ENCODE measurements around the gene OR2J3.
"Not testable (repeated sequence)": the region's sequence is repeated elsewhere in the genome, so short reads cannot be mapped to it uniquely, and the experiment has no call there.

Gene OR2J3

GRCh38 chr6:29107758-29108157 lies at the start of gene OR2J3:
Gene OR2J3 (plus strand): TSS chr6:29108058. CDS start chr6:29111891, 3,833 bp downstream.
- no peak for DNase-seq (ENCODE audit: low read depth in 3 of 3)

DNA sequence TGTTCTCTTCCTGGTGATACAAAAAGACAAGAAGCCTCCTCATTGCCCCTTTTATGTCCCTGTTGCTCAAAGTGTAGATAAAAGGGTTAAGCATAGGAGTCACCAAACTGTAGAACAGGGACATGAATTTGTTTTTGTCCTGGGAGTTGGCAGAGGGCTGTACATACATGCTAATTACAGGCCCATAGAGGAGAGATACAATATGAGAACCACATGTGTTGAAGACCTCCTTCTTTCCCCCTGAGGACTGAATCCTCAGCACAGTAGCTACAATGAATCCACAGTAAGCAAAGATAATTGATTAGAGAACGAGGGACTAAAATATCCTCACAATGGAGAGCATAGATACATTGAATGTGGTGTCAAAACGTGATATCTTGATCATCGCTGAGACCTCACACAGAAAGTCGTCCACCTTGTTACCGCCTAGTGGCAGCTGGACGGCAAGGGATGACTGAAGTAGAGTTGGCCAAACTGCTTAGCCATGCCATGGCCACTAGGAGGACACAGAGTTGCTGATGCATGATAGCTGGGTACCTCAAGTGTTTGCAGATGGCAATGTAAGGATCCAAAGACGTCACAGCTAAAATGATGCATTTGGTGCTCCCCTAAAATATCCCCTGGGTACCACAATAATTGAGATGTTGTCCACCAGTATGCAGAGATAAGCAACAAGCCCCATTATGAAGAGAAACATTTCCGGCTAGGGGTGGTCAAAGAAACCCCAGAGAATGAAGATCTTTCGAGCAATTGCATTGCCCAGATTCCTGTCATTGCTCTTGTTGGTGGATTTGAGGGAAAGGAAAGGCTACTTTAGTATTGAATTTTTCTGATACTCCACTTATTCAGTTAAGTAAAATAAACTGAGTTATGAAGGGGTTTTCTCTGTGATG lies 35.8 kb upstream of the OR2J3 start:
- no peak for DNase-seq (ENCODE audit: low read depth in 3 of 3)

DNA sequence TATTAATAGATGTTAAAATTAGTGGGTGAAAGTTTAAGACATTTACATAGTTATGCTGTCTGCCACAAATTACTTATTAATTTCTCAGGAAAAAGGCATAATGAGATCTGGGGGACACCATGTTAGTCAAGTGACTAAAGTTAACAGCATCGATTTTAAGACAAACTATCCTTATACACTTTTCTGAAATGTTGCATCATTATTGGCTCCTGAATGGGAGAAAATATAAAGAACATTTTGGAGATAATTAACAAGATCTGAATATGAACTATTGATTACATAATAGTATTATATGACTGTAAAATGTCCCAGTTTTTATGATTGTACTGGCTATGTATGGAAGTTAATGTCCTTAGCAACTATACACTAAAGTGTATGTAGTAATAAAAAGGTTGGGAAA lies 28.7 kb upstream of the OR2J3 start:
- no peak for DNase-seq (ENCODE audit: low read depth in 3 of 3)

DNA sequence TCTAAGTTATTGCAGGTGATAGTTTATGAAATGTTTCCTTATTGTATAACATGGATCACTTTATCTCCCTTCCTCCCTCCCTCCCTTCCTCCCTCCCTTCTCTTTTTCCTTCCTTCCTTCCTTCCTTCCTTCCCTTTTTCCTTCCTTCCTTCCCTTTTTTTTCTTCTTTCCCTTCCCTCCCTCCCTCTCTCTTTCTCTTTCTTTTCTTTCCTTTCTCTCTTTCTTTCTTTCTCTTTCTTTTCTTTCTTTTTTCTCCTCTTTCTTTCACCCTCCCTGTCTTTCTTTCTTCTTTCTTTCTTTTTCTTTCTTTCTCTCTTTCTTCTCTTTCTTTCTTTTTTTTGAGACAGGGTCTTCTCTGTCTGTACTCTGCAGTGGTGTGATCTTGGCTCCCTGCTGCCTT lies 26.5 kb upstream of the OR2J3 start:
- no peak for DNase-seq (ENCODE audit: low read depth in 3 of 3)

DNA sequence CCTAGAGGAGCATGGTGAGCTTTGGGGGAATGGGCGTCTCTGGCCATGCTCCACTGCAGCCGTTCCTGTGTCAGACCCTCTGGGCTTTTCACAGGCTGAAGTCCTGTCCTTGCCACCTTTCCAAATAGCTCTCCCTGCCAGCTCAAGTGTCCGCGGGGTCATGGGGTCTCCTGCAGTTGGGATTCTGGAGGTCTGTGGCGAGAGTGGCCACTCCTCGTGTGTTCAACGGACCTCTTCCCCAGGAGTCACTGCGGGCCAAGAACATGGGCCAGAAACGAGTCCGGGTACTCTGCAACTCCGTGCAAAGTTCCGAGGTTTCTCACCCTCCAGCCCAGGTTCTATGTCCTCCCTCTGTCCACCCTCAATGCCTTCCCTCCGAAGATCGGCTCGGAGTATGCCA lies 25.4 kb upstream of the OR2J3 start:
- DNase-seq (ENCODE audit: low read depth in 3 of 3): no peak

DNA sequence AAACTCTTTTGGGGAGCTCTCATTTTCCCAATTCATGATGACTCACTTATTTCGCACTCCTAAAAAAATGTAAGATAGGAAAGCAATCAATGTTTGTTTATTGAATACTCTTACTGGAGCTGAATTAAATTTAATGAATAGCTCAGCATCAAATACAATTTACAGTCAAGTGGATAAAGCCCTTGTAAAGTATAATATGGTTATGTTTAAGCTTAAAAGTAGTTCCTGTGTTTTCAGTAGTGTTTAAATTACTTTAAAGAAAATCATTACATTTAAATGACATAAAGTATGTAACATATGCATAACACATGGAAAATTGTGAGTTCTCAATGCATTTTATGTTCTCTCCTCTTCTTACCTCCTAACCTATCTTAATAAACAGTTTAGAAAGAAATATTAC lies 20.6 kb upstream of the OR2J3 start, which contains the start of gene OR2B3:
OR2B3 (minus strand) TSS at position 101 of the 400 bp plus-strand sequence; CDS start at position 36, 65 bp downstream.
- DNase-seq (ENCODE audit: low read depth in 3 of 3): no peak

GRCh38 chr6:29092957-29093356 lies 14.9 kb upstream of the OR2J3 start:
- DNase-seq (ENCODE audit: low read depth in 3 of 3): no peak

DNA sequence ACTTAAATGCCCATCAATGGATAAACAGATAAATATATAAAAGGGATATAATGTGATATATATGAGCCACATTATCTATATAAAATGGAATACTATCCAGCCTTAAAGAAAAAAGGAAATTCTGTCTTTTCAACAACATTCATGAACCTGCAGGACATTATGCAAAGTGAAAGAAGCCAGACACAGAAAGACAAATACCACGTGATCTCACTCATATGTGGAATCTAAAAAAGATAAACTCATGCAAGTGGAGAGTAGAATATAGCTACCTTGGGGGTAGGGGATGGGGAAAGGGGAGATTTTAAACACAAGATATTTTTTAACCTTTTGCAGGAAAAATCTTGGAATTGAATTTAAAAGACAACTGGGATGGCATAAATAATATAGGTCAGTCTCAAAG lies 10.1 kb upstream of the OR2J3 start:
- no peak for DNase-seq (ENCODE audit: low read depth in 3 of 3)

DNA sequence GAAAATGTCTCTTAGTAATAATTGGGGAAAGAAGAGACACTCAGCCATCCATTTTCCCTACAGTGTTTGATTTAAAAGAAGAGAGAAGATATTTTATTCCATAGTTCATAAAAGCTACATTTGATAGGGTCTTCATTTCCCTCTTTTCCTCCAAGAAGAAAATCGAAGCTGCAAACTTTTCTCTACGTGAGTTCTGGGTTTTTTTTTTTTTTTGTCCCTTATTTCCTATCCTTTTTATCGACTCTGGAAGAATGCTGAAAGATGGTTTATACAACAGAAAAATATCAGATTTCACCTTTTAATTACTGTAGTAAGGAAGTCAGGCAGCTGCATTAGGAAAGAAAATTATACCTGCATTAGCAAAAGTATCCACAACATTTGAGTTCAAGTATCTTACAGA lies 8.7 kb upstream of the OR2J3 start, which contains the start of gene OR2J1:
OR2J1 (plus strand) TSS at position 301 of the 400 bp plus-strand sequence. CDS start 1,453 bp downstream, outside the sequence.
- DNase-seq (ENCODE audit: low read depth in 3 of 3): no peak

- no peak for DNase-seq (ENCODE audit: low read depth in 3 of 3)
These were observed 4.3 kb downstream of the OR2J3 start for GRCh38 chr6:29112135-29112534.

DNA sequence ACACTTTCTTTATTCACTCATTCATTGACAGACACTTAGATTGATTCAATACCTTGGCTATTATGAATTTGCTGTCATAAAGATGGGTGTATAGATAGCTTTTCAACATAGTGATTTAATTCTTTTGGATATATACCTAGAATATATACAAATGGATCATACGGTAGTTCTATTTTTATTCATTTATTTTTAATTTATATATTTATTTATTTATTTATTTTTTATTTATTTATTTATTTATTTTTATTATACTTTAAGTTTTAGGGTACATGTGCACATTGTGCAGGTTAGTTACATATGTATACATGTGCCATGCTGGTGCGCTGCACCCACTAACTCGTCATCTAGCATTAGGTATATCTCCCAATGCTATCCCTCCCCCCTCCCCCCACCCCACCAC lies 7.1 kb downstream of the OR2J3 start:
- not testable (repeated sequence) for DNase-seq (ENCODE audit: low read depth in 3 of 3)

DNA sequence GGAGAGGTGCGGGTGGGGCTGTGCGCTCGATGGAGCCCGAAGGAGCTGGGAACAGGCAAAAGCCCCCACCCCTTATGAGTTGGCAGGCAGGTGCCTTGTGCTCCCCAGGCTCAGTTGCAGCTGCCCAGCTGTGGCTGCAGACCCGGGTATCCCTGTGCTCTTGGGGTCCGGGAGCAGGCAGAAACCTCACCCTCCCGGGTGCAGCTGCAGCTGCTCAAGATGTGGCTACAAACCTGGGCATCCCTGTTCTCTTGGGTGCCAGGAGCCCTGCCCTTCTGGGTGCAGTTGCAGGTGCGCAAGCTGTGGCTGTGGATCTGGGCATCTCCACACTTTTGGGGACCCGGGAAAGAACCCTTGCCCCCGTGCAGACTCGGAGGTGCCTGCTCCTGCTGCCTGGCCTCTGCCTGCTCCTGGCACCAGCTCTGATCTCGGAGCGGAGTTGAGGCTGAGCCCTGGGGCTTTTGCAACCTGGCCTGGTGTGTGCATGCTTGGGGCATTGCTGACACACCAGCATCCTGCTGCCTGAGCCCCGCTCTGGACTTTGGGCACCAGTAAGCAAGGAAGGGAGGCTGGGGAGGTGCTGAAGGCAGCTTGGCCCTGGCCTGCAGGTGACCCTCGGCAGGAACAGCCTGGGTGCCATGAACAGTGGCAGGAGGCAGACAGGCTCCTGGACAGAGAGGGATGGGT lies 21.6 kb downstream of the OR2J3 start:
- no peak for DNase-seq (ENCODE audit: low read depth in 3 of 3)

DNA sequence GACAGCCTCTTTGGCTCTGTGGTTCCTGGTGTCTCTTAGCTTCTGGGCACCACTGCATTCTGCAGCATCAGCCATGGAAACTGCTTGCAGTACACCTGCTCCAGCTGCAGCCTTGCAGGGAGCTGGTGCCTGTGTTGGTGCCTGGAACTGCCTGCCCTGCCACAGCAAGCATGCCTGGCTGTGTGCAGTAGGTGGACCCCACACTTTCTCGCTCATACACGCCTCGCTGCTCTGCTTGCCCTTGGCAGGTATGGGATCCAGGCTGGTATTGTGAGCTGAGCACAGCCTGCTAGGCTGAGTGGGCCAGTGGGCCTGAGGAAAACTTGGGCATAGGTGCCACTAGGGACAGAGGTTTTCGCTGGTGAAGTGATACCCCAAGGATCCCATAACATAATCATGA lies 22.8 kb downstream of the OR2J3 start:
- DNase-seq (ENCODE audit: low read depth in 3 of 3): no peak

GRCh38 chr6:29131691-29132090 lies 23.8 kb downstream of the OR2J3 start:
- no peak for DNase-seq (ENCODE audit: low read depth in 3 of 3)

DNA sequence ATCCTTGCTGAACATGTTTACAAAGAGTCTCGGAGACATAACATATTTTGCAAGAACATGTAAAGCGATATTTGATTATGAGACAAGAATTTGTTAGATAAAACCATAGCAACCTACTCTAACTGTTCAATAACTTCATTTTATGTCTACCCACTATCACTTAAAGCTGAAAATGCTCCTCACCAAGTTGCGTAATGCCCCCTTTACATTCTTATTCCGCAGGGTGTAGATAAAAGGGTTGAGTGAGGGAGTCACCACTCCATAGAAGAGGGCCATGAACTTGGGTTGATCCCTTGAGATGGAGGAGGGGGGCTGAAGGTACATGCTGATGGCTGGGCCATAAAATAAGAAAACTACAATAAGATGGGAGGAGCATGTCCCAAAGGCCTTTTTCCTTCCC lies 29.9 kb downstream of the OR2J3 start:
- DNase-seq (ENCODE audit: low read depth in 3 of 3): no peak

- no peak for DNase-seq (ENCODE audit: low read depth in 3 of 3)
These were observed 33.7 kb downstream of the OR2J3 start for GRCh38 chr6:29141606-29142005.

DNA sequence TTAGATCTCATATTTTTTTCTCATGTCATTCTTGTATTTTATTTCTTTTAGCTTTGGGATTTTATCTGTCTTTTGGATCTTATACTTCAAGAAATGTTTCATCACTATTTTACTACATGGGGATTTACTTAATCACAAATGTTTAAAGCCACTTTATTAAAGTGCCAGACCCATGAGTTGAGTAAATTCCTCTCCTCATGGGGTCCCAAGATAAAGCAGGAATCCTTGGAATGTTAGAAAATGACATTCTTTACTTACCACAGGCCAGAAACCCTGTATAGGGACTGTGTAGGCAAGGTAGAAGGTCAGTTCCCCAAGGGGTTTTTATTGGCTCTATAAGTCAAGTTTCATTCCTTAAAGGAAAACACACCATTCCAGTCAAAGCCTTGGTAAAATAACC lies 34.5 kb downstream of the OR2J3 start:
- no peak for DNase-seq (ENCODE audit: low read depth in 3 of 3)

GRCh38 chr6:29146179-29146578 lies 38.3 kb downstream of the OR2J3 start:
- no peak for DNase-seq (ENCODE audit: low read depth in 3 of 3)

- DNase-seq (ENCODE audit: low read depth in 3 of 3): no peak
These were observed 39.2 kb downstream of the OR2J3 start for GRCh38 chr6:29147074-29147473.

DNA sequence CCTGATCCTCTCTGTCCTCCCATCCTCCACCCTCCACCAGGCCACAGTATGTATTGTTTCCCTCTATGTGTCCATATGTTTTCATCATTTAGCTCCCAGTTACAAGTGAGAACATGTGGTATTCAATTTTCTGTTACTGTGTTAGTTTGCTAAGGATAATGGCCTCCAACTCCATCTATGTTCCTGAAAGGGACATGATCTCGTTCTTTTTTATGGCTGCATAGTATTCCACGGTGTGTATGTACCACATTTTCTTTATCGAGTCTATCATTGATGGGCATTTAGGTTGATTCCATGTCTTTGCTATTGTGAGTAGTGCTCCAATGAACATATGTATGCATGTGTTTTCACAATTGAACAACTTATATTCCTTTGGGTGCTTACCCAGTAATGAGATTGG lies 41.6 kb downstream of the OR2J3 start:
- not testable (repeated sequence) for DNase-seq (ENCODE audit: low read depth in 3 of 3)

DNA sequence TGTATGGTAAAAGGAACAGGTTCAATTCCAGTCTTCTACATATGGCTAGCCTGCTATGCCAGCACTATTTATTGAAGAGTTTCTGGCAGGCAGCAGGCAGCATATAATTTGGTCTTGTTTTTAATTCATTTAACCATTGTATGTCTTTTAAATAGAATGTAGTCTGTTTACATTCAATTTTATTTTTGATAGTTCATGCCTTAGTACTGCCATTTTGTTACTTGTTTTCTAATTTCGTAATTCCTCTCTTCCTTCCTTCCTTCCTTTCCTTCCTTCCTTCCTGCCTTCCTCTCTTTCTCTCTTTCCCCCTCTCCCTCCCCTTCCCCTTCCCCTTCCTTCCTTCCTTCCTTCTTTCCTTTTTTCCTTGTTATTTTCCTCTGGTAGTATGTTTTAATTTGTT lies 45.2 kb downstream of the OR2J3 start:
- DNase-seq (ENCODE audit: low read depth in 3 of 3): no peak

GRCh38 chr6:29155182-29155581 lies 47.3 kb downstream of the OR2J3 start:
- DNase-seq (ENCODE audit: low read depth in 3 of 3): not testable (repeated sequence)

DNA sequence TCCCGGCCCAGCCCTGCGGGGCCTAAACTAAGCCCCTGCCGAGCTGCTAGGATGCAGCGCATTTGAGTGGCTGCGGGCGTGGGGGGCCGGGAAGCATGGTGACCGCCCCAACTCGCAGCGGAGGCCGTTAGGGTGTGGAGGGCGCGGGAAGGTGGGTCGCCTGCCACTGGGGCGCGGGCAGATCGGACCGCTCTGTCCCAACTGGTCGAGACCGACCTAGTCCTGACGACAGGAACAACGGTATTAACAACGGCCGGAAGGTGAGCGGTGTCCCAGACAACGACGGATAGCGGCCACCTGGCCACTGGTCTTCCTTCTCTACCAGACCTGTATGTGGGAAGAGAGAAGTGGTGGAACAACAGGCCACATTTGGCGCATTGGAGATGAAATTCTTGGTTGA lies 52.1 kb downstream of the OR2J3 start:
- DNase-seq (ENCODE audit: low read depth in 3 of 3): not testable (repeated sequence)

Data from stimulated activated CD4-positive, alpha-beta T cell treated with anti-CD3 and anti-CD28 coated beads, TNF-alpha, amount 100 ng/mL, for 48 hours (primary cell).